Measurements from ENCODE around the gene GNAQ.

Gene GNAQ

DNA sequence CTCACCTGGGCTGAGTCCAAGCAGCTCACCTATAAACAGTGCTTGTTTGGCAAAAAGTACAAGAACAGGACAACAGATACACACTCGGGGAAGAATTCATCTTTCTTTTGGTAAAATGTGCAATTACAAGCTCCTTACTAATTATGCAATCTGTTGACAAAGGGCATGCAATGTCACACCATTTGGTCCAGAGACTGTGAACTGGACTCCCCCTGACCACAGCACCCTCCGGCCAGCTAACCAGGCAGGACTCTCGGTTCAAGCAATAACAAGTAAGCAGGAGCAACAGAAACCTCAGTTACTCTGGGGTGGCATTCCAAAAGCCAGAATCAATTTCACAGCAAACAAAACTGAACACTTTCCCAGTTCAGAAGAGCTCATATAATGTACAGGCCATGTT lies 113.8 kb downstream of the GNAQ start:
- H3K4me3 ChIP-seq (replicated peaks; ENCODE audit: low read depth, low read length) = no peak overlapping the region
- TF ChIP-seq, protein P1, sequence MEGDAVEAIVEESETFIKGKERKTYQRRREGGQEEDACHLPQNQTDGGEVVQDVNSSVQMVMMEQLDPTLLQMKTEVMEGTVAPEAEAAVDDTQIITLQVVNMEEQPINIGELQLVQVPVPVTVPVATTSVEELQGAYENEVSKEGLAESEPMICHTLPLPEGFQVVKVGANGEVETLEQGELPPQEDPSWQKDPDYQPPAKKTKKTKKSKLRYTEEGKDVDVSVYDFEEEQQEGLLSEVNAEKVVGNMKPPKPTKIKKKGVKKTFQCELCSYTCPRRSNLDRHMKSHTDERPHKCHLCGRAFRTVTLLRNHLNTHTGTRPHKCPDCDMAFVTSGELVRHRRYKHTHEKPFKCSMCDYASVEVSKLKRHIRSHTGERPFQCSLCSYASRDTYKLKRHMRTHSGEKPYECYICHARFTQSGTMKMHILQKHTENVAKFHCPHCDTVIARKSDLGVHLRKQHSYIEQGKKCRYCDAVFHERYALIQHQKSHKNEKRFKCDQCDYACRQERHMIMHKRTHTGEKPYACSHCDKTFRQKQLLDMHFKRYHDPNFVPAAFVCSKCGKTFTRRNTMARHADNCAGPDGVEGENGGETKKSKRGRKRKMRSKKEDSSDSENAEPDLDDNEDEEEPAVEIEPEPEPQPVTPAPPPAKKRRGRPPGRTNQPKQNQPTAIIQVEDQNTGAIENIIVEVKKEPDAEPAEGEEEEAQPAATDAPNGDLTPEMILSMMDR (IDR thresholded peaks at IDR 0.05; ENCODE audit: low read depth, low read length, missing control alignments) = no peak
- no peak for DNase-seq (ENCODE audit: extremely low read depth, low read depth)

DNA sequence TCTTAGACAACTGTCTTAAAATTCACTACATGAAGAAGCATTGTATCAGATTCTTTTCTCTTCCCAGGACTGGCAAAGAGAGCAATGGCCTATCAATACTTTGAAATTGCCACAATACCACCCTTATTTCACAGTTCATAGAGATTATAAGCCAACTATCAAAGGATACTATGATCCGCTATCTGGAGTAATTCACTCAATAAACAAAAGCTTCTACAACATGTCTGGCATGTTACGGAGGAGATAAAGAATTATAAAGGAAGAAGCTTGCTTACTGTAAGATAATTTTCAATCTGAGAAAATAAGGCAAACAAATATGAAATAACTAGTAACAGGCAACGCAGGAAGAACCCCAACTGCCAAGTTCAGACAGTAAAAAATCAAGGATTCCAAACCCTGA lies 114.8 kb downstream of the GNAQ start:
- no peak overlapping the region for H3K4me3 ChIP-seq (replicated peaks; ENCODE audit: low read depth, low read length)
- no peak for DNase-seq (ENCODE audit: extremely low read depth, low read depth)
- TF ChIP-seq, protein P1 (IDR thresholded peaks at IDR 0.05; ENCODE audit: low read depth, low read length, missing control alignments) = no peak

DNA sequence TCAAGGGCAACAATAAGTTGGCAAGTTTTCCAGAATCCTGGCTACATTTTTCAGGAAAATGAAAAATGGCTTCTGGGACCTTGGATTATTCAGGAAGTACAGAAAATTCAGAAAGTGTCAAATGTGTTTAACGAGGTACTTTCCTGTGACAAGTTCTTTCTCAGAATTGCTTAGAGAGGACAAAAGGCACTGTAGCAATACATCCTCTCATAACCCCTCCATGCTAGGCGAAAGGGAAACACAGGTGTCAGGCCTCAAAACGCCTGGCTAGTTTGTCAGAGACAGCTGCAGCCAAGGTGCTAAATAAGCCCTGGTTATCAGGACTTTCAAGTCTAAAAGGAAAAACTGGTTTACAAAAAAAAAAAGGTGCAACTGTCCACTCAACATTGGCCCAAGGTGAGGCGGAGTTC lies 115.2 kb downstream of the GNAQ start:
- no peak for DNase-seq (ENCODE audit: extremely low read depth, low read depth)
- TF ChIP-seq, protein P1 (IDR thresholded peaks at IDR 0.05; ENCODE audit: low read depth, low read length, missing control alignments) = no peak
- H3K4me3 ChIP-seq (replicated peaks; ENCODE audit: low read depth, low read length) = no peak overlapping the region

DNA sequence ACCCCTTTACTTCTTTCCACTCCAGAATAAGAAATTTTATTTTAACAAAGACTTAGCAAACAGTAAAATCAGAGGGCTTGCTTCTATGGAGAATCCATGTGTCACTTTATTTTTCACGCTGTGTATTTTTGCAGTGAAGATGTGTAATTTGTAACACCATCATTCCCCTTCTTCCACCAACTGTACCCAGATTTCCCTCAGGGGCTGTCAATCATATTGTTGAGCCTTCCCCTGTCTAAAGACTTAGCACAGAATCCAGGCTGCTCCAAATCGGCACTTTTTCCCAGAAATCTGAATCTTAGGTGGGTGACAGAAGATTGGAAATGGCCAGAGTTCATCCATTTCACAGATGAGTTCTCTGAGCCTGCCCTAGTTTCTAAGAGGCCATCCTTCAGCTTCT lies 115.9 kb downstream of the GNAQ start:
- TF ChIP-seq, protein P1 (IDR thresholded peaks at IDR 0.05; ENCODE audit: low read depth, low read length, missing control alignments) = no peak
- no peak overlapping the region for H3K4me3 ChIP-seq (replicated peaks; ENCODE audit: low read depth, low read length)
- no peak for DNase-seq (ENCODE audit: extremely low read depth, low read depth)

DNA sequence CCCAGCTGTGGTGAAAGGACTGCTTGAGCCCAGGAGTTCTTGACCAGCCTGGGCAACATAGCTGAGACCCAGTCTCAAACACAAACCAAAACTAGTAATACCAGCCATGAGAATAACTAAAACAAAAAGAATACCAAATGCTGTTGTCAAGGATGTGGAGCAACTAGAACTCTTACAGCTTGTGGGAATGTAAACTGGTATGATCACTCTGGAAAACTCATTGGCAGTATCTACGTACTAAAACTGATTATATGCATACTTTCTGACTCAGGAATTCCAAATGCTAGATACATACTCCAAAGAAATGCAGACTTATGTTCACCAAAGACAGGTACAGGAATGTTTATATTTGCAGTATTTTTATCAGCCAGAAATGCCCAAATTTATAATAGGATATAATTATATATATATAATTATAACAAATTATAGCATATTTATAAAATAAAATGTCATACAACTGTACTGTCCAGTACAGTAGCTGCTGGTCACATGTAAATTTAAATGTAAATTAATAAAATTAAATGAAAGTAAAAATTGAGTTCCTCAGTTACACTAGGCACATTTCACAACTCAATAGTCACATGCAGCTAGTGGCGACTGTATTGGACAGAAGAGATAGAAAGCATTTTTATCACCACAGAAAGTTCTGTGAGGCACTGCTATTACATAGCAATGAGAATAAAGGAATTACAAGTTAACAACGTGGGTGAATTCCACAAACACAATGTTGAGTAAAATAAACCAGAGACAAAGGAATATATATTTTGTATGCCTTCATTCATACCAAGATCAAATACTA lies 118.5 kb downstream of the GNAQ start:
- no peak overlapping the region for H3K4me3 ChIP-seq (replicated peaks; ENCODE audit: low read depth, low read length)
- TF ChIP-seq, protein P1 (IDR thresholded peaks at IDR 0.05; ENCODE audit: low read depth, low read length, missing control alignments) = no peak
- DNase-seq (ENCODE audit: extremely low read depth, low read depth) = no peak

DNA sequence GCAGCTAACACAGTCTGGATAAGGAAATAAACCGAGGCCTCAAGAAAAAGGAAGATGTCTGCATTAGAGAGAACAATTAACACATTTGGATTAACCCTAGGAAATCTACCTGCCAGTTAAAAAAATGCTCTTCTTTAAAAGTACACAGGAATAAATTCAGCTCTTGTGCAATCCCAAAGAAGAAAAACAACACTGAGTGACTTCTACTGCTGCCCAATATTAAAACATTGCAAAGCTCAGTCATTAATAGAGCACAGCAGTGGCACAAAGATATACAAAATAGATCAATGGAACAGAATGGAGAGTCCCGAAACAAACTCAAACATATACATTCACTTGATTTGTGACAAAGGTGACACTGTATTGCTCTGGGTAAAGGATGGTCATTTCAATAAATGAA lies 119.7 kb downstream of the GNAQ start:
- TF ChIP-seq, protein P1 (IDR thresholded peaks at IDR 0.05; ENCODE audit: low read depth, low read length, missing control alignments) = no peak
- H3K4me3 ChIP-seq (replicated peaks; ENCODE audit: low read depth, low read length) = no peak overlapping the region
- DNase-seq (ENCODE audit: extremely low read depth, low read depth) = no peak
